ENCODE measurements around the gene COPS3.

Gene COPS3

DNA sequence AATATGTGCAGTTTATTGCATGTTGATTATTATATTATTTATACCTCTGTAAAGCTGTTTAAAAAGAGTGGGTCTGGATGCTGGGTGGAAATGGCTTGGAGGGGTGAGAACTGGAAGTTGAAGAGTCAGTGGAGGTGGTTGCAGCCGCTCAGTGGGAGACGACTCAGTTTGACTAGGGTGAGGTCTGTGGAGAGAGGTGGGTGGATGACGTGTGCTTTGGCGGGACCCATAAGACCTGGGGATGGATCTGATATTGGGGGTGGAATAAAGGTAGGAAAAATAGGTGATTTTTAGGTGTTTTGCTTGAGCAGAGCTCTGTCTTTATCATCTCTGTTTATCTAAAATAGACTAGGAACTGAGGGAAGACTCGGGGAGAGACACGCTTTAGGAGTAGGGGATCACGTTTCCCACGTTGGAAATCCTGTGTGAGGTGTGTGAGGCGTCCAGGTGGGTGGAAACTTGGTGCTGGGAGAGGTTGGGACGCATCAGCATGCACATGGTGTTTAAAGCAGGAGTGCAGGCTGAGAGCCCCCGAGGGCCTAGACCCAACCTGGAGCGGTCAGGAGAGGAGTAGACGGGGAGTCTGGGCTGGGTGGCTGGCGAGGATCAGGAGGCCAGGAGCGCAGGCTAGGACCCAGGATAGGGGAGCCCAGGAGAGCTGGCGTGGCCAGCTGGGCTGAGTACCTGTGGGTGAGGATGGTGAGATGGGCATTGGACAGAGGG lies 39.3 kb upstream of the COPS3 start:
- Histone ChIP-seq H3K4me3 (ENCODE audit: low read depth in 1 of 2, low read length in 2 of 2) (no peak overlapping the region), H3K27ac (ENCODE audit: low read depth, low read length) (no peak overlapping the region), H3K9me3 (ENCODE audit: control insufficient read depth in 1 of 2, low read length in 2 of 2) (no peaks in the 10 kb centered on the region), H3K4me1 (ENCODE audit: control insufficient read depth in 1 of 2, insufficient read depth in 2 of 2, low read length in 2 of 2) (no peaks in the 10 kb centered on the region), H3K27me3 (ENCODE audit: control insufficient read depth in 1 of 2, insufficient read depth in 2 of 2, low read length in 2 of 2) (no peaks in the 10 kb centered on the region), H3K36me3 (ENCODE audit: control insufficient read depth in 1 of 2, insufficient read depth in 2 of 2, low read length in 2 of 2) (no peaks in the 10 kb centered on the region), H3K9ac (ENCODE audit: low read depth in 1 of 2, low read length in 2 of 2) (no peak overlapping the region)

DNA sequence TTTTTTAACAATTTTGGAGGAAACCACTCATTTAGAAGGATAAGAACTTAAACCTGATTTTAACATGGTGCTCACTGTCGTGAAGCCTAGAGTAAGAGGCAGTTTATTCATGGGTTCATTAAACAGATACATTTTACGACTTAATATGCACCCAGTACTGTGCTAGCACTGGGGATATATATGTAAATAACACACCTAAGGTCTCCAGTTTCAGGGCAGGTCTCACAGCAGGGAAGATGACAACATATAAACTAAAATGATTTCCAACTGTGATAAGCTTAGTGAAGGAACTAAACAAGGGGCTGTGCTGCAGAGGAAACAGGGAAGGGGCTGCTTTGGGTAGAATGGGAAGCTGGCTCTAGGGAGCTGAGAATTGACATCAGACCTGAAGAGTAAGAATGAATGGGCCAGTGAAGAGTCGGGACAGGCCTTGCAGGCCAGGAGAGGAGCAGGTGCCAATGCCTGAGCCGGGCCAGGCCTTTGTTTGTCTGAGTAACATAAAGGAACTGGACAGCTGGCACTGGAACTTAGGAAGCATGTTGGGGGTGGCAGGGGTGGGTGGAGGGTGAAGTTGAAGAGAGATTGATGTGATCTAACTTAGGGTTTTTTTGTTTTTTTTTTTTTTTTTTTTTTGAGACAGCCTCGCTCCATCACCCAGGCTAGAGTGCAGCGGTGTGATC lies 34.2 kb upstream of the COPS3 start:
- no peaks in the 10 kb centered on the region for H3K4me1 ChIP-seq (ENCODE audit: control insufficient read depth in 1 of 2, insufficient read depth in 2 of 2, low read length in 2 of 2)

DNA sequence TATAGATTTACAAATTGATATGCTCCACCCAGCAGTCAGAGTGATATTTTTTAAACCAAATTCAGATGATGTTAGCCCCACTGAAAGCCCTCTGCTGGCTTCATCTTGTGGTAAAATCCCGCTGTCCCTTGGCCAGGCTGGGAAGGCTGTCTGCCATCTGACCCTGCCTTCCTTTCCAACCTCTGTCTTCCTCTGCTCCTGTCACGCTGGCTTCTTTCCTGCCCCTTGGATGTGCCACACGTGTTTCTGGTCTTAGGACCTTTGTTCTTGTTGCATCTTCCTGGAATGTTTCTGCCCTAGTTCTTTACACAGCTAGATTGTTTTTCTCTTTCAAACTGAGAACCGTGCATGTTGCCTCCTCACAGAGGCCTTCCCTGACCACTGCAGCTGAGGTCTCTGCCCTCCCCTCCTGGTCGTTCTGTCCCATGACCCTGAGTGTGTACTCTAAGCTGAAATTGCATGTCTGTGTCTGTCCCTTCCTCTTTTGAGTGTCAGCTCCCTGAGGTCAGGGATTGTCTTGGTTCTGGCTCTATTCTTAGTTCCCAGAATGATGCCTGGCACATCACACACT lies 33.5 kb upstream of the COPS3 start:
- no peaks in the 10 kb centered on the region for H3K36me3 ChIP-seq (ENCODE audit: control insufficient read depth in 1 of 2, insufficient read depth in 2 of 2, low read length in 2 of 2)
- H3K4me3 ChIP-seq (ENCODE audit: low read depth in 1 of 2, low read length in 2 of 2) = no peak overlapping the region
- no peak overlapping the region for H3K9ac ChIP-seq (ENCODE audit: low read depth in 1 of 2, low read length in 2 of 2)
- H3K9me3 ChIP-seq (ENCODE audit: control insufficient read depth in 1 of 2, low read length in 2 of 2) = no peaks in the 10 kb centered on the region
- H3K27me3 ChIP-seq (ENCODE audit: control insufficient read depth in 1 of 2, insufficient read depth in 2 of 2, low read length in 2 of 2) = no peaks in the 10 kb centered on the region
- H3K4me1 ChIP-seq (ENCODE audit: control insufficient read depth in 1 of 2, insufficient read depth in 2 of 2, low read length in 2 of 2) = no peaks in the 10 kb centered on the region
- no peak overlapping the region for H3K27ac ChIP-seq (ENCODE audit: low read depth, low read length)

More for the DNA sequence above, 34.2 kb upstream of the COPS3 start:
- Histone ChIP-seq H3K9ac (ENCODE audit: low read depth in 1 of 2, low read length in 2 of 2) (no peak overlapping the region), H3K27me3 (ENCODE audit: control insufficient read depth in 1 of 2, insufficient read depth in 2 of 2, low read length in 2 of 2) (no peaks in the 10 kb centered on the region), H3K4me3 (ENCODE audit: low read depth in 1 of 2, low read length in 2 of 2) (no peak overlapping the region), H3K9me3 (ENCODE audit: control insufficient read depth in 1 of 2, low read length in 2 of 2) (no peaks in the 10 kb centered on the region), H3K36me3 (ENCODE audit: control insufficient read depth in 1 of 2, insufficient read depth in 2 of 2, low read length in 2 of 2) (no peaks in the 10 kb centered on the region), H3K27ac (ENCODE audit: low read depth, low read length) (no peak overlapping the region)

DNA sequence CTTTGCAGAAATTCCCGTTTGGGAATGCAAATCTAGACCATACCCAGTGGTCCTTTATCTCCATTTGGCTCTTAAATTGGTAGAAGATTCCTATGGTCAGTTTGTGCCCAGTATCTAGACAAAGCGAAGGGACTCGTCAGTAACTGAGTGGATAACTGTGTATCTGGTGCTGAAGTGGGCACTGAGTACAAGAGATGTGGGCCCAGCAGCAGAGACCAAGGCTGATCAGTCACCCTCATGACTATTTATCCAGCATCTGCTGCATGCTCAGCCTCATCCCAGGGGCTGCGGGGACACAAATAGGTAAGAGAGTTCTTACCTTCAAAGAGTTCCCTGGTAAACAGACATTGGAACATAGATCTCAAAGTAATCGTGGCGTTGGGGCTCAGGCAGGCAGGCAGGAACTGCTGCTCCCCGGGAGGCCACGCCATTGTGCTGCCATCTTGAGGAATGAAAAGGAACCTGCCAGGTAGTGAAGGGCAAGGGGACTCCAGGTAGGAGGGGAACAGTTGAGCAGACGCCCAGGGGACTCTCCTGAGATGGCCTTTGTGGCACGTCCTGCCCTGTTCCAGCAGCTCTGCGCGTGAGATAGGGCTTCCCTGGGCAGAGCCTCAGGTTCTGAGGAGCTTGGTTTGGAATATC lies 32.4 kb upstream of the COPS3 start:
- H3K4me3 ChIP-seq (ENCODE audit: low read depth in 1 of 2, low read length in 2 of 2) = no peak overlapping the region
- no peaks in the 10 kb centered on the region for H3K27me3 ChIP-seq (ENCODE audit: control insufficient read depth in 1 of 2, insufficient read depth in 2 of 2, low read length in 2 of 2)
- H3K27ac ChIP-seq (ENCODE audit: low read depth, low read length) = no peak overlapping the region
- no peak overlapping the region for H3K9ac ChIP-seq (ENCODE audit: low read depth in 1 of 2, low read length in 2 of 2)
- H3K4me1 ChIP-seq (ENCODE audit: control insufficient read depth in 1 of 2, insufficient read depth in 2 of 2, low read length in 2 of 2) = no peaks in the 10 kb centered on the region
- H3K36me3 ChIP-seq (ENCODE audit: control insufficient read depth in 1 of 2, insufficient read depth in 2 of 2, low read length in 2 of 2) = no peaks in the 10 kb centered on the region
- no peaks in the 10 kb centered on the region for H3K9me3 ChIP-seq (ENCODE audit: control insufficient read depth in 1 of 2, low read length in 2 of 2)

DNA sequence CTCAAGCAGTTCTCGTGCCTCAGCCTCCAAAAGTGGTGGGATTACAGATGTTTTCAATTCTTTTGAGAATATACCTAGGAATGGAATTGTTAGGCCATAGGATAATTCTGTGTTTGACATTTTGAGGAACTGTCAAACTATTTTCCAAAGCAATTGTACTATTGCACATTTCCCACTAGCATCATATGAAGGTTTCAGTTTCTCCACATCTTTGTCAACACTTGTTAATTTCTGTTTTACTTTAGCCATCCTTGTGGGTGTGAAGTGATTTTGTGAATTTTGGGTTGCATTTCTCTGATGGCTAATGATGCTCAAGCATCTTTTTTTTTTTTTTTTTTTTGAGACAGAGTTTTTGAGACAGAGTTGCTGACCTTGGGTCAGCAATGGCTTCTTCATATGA lies 28.3 kb upstream of the COPS3 start:
- Histone ChIP-seq H3K9ac (ENCODE audit: low read depth in 1 of 2, low read length in 2 of 2) (no peak overlapping the region), H3K36me3 (ENCODE audit: control insufficient read depth in 1 of 2, insufficient read depth in 2 of 2, low read length in 2 of 2) (no peaks in the 10 kb centered on the region), H3K9me3 (ENCODE audit: control insufficient read depth in 1 of 2, low read length in 2 of 2) (no peaks in the 10 kb centered on the region), H3K4me3 (ENCODE audit: low read depth in 1 of 2, low read length in 2 of 2) (no peak overlapping the region), H3K27me3 (ENCODE audit: control insufficient read depth in 1 of 2, insufficient read depth in 2 of 2, low read length in 2 of 2) (no peaks in the 10 kb centered on the region), H3K27ac (ENCODE audit: low read depth, low read length) (no peak overlapping the region), H3K4me1 (ENCODE audit: control insufficient read depth in 1 of 2, insufficient read depth in 2 of 2, low read length in 2 of 2) (peaks cover 0 to 17% of the 10 kb centered on the region in 2 donors)

DNA sequence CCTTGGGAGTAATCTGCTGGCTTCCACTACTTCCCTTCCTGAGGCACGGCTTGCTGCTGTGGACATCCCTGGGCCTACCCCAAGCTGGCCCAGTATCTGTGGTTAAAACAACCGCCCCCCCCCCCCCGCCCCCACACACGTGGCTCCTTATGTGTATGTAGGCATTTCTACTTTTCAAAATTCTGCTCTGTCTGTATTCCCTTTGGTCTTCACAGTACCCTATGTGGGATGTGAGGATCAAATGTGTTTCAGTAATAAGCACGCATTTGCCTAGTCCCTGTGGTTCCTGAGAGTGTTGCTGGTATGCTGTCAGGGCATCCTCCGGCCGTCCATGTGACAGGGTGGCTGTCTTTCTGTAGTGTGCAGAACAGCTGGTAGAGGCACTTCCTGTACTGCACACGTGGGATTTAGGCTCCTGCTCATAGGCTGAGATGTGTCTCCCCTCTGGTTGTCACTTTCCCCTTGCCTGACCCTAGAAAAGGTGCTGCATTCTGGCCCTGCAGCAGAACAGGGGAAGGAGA lies 24.3 kb upstream of the COPS3 start:
- Histone ChIP-seq H3K4me3 (ENCODE audit: low read depth in 1 of 2, low read length in 2 of 2) (peak overlapping the region in 1 of 2 donors; percentile 40), H3K4me1 (ENCODE audit: control insufficient read depth in 1 of 2, insufficient read depth in 2 of 2, low read length in 2 of 2) (peaks cover 8 to 29% of the 10 kb centered on the region in 2 donors), H3K36me3 (ENCODE audit: control insufficient read depth in 1 of 2, insufficient read depth in 2 of 2, low read length in 2 of 2) (no peaks in the 10 kb centered on the region), H3K9me3 (ENCODE audit: control insufficient read depth in 1 of 2, low read length in 2 of 2) (no peaks in the 10 kb centered on the region), H3K9ac (ENCODE audit: low read depth in 1 of 2, low read length in 2 of 2) (no peak overlapping the region), H3K27ac (ENCODE audit: low read depth, low read length) (no peak overlapping the region), H3K27me3 (ENCODE audit: control insufficient read depth in 1 of 2, insufficient read depth in 2 of 2, low read length in 2 of 2) (no peaks in the 10 kb centered on the region)

DNA sequence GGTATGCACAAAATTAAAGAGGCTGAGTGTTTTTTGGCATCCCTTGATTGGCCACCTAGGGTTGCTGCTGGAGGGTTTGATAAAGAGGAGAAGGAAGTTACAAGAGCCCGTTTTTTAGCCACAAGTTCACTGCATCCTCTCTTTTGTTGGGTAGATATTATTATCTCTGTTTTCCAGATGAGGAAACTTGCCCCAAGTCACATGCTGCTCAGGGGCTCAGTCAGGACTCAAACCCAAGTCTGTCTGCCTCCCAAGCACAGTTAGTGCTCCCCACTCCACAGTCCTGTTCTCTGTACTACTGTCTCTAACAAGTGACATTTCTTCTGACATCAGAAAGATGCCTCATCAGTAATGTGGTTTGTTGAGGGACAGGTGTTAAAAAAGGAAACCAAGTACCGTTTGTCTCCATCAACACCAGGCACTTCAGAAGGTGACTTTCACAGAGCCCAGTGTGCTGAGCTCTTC lies 23.5 kb upstream of the COPS3 start:
- Histone ChIP-seq H3K9ac (ENCODE audit: low read depth in 1 of 2, low read length in 2 of 2) (no peak overlapping the region), H3K27ac (ENCODE audit: low read depth, low read length) (no peak overlapping the region), H3K4me3 (ENCODE audit: low read depth in 1 of 2, low read length in 2 of 2) (no peak overlapping the region), H3K36me3 (ENCODE audit: control insufficient read depth in 1 of 2, insufficient read depth in 2 of 2, low read length in 2 of 2) (no peaks in the 10 kb centered on the region), H3K9me3 (ENCODE audit: control insufficient read depth in 1 of 2, low read length in 2 of 2) (no peaks in the 10 kb centered on the region), H3K4me1 (ENCODE audit: control insufficient read depth in 1 of 2, insufficient read depth in 2 of 2, low read length in 2 of 2) (peaks cover 8 to 29% of the 10 kb centered on the region in 2 donors), H3K27me3 (ENCODE audit: control insufficient read depth in 1 of 2, insufficient read depth in 2 of 2, low read length in 2 of 2) (no peaks in the 10 kb centered on the region)

DNA sequence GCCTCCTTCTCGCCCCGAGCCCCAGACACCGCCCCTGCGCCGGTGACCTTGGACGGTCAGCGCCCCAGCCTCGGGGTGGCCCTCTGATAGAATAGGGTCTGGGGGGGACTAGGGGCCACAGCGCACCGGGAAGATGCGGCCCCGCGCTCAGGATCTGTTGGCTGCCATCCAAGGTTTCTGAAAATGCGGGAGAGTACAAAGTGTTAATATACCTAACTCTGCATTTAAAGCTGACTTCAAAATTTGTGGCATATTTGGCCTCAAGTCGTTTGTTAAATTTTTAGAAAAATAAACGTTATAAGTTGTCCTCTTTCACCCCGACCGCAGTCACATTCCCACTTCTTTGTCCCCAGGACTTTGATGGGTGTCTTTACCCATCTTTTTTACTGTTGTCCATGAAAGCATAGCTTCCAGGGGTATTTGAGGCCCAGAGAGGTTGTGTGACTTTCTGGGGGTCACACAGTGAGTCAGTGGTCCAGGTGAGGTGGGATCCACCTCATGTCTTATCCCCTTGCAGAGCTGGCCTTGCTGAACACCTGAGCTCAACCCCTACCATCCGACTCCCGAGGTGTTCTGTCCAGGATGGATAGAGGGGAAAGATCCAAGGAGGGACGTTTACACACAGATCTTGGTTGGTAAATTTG lies 22.9 kb upstream of the COPS3 start:
- H3K27me3 ChIP-seq (ENCODE audit: control insufficient read depth in 1 of 2, insufficient read depth in 2 of 2, low read length in 2 of 2) = no peaks in the 10 kb centered on the region
- H3K4me1 ChIP-seq (ENCODE audit: control insufficient read depth in 1 of 2, insufficient read depth in 2 of 2, low read length in 2 of 2) = peaks cover 8 to 29% of the 10 kb centered on the region in 2 donors
- H3K9ac ChIP-seq (ENCODE audit: low read depth in 1 of 2, low read length in 2 of 2) = no peak overlapping the region
- no peaks in the 10 kb centered on the region for H3K9me3 ChIP-seq (ENCODE audit: control insufficient read depth in 1 of 2, low read length in 2 of 2)
- no peak overlapping the region for H3K27ac ChIP-seq (ENCODE audit: low read depth, low read length)
- H3K36me3 ChIP-seq (ENCODE audit: control insufficient read depth in 1 of 2, insufficient read depth in 2 of 2, low read length in 2 of 2) = no peaks in the 10 kb centered on the region
- H3K4me3 ChIP-seq (ENCODE audit: low read depth in 1 of 2, low read length in 2 of 2) = peak overlapping the region; percentile 42 to 82

DNA sequence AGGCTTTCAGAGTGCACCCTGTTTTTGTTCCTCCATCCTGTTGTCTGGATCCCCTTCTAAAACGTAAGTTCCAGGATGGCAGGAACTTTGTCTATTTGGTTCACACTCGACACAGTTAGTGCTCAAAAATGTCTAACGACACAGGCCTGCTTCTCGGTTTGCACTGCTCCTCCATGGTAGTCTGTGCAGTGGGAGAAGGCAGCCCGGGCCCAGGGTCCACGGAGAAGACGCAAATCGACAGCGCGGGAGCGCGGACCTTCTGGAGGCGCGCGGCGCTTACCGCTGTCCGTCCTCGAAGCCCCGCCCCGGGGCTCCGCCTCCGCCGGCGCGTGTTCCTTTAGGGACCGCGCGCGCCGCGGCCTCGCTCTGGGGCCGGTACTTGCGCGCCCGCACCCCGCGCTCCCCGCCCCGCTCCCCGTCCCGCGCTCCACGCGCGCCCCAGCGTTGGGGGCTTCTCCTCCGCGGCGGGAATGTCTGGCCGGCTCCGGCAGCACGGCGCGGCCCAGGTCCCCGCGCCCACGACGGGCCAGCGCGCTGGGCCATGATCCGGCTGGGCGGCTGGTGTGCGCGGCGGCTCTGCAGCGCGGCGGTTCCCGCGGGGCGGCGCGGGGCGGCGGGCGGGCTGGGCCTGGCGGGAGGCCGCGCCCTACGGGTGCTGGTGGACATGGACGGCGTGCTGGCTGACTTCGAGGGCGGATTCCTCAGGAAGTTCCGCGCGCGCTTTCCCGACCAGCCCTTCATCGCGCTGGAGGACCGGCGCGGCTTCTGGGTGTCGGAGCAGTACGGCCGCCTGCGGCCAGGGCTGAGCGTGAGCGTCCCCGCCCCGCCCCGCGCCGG lies 22.2 kb upstream of the COPS3 start, which contains the start of gene NT5M:
Gene NT5M (plus strand): TSS at position 364 of the 837 bp plus-strand sequence. CDS start 178 bp downstream, at position 542.
- H3K9ac ChIP-seq (ENCODE audit: low read depth in 1 of 2, low read length in 2 of 2) = peak within 1 kb of the TSS in 1 of 2 donors; percentile 43

More for the DNA sequence above, 22.2 kb upstream of the COPS3 start, which contains the start of gene NT5M:
- peak within 1 kb of the TSS; percentile 76 to 82 for H3K4me3 ChIP-seq (ENCODE audit: low read depth in 1 of 2, low read length in 2 of 2)
- peak within 1 kb of the TSS; percentile 10 for H3K27ac ChIP-seq (ENCODE audit: low read depth, low read length)
- H3K36me3 ChIP-seq (ENCODE audit: control insufficient read depth in 1 of 2, insufficient read depth in 2 of 2, low read length in 2 of 2) = no peaks in the 10 kb centered on the region
- H3K9me3 ChIP-seq (ENCODE audit: control insufficient read depth in 1 of 2, low read length in 2 of 2) = no peaks in the 10 kb centered on the region
- H3K27me3 ChIP-seq (ENCODE audit: control insufficient read depth in 1 of 2, insufficient read depth in 2 of 2, low read length in 2 of 2) = no peaks in the 10 kb centered on the region
- peaks cover 8 to 29% of the 10 kb centered on the region in 2 donors for H3K4me1 ChIP-seq (ENCODE audit: control insufficient read depth in 1 of 2, insufficient read depth in 2 of 2, low read length in 2 of 2)
